GM18526 (cell line): ENCODE measurements around the gene FAM32A.

Source experiments
- POLR2A ChIP-seq: IDR thresholded peaks from 3 replicates; pipeline ENCODE4 v1.6.1; 2011; ENCODE audit not compliant: insufficient read length; ENCODE audit errors: extremely low read depth

The FAM32A gene

GRCh38 chr19:16225279-16226183 lies 40.3 kb downstream of the FAM32A start:
- no peak for TF ChIP-seq POLR2A

GRCh38 chr19:16226184-16226591 lies 41.0 kb downstream of the FAM32A start:
- TF ChIP-seq POLR2A: no peak

DNA sequence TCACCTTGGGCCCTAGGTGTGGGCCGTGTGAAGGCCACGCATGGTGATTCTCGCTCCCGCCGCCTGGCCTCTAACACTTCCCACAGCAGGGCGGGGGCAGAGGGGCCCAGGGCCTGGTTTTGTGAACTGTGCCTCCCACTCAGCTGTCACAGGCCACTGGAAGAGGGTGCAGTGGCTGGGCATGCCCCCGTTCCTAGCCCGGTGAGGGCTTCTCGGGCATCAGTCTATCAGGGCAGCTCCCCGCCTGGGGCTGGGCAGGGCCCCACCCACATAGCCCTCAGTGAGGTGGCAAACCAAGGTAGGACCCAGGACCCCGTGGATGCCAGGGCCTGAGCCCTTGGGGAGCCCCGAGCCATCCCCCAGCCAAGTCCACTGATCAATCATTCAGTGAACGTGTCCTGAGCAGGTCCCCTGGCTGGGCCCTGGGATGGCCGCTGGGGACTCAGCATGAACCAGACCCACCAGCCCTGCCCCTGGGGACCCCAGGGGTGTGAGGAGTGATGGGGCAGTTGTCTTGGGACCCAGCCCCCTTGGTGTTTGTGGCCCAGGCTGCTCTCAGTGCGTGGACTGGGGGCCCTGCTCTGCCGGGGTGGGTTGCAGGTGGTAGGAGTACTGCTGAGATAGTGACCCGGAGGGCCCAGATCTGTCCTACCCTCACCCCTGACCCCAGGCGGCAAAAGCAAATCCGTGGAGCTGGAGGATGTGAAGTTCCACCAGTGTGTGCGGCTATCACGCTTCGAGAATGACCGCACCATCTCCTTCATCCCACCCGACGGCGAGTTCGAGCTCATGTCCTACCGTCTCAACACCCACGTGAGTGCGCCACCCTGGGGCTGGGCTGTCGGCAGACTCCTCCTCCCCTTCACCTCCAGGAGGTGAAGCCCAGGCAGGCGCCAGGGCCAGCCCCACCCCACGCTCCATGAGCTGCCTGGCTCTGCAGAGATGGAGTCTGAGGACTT lies 41.9 kb downstream of the FAM32A start:
- TF ChIP-seq POLR2A: no peak

DNA sequence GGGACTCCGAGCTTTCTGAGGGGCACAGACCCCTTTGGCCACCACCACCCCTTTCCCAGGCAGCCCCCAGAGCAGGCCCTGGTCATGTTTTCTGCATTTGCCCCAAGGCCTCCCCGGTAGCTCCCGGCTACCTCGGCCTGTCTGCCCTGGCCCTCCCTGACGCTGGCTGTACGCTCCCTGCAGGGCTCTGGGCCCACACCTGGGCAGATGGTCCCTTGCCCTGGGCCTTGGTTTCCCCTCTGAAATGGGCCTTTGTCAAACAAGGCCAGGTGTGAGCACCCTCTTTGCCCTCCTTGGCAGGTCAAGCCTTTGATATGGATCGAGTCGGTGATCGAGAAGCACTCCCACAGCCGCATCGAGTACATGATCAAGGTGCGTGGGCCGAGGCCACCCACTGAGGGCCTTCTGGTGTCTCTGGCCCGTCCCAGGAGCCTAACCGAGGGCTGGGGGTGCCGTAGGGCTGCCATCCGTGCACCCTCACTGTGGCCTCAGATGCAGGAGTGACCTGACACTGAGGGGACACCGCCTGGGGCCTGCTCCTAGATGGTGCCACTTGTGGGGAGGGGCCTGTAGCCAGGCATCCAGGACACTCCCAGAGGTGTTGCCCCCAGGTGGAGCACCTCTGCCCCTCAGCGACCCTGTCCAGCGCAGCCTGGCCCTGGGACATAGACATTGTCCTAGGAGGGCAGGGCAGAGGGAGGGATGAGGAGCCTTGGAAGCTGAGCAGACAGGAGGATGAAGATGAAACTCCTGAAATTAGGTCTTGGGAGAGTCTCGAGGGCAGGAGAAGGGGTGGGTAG lies 42.8 kb downstream of the FAM32A start:
- no peak for TF ChIP-seq POLR2A

DNA sequence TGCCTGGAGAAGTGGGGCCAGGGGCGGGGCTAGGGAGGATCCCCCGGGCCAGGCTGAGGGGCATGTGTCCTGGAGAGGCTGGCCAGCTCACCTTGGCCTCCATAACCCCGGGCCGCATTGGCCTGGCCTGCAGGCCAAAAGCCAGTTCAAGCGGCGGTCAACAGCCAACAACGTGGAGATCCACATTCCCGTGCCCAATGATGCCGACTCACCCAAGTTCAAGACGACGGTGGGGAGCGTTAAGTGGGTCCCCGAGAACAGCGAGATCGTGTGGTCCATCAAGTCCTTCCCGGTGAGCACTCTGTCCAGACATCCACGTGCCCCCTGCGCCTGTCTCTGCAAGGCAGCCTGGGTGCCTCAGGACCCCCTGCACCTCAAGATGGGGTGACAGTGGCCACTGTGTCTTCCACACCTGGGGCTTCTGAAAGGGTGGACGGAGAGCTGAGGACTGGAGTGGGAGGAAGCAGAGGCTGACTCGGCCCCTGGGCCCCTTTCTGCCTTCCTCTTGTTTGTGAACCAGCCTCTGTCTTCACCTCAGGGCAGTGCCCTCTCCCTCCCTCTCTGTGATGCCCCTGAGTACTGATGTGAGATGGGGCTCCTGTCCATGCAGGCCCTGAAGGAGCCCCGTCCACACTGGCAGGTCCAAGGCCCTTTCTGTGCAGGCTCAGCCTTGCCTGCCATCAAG lies 43.6 kb downstream of the FAM32A start:
- no peak for TF ChIP-seq POLR2A

- no peak for TF ChIP-seq POLR2A
Measured at GRCh38 chr19:16229322-16229641, 44.1 kb downstream of the FAM32A start.

GRCh38 chr19:16232127-16232526 lies 46.9 kb downstream of the FAM32A start:
- no peak for TF ChIP-seq POLR2A

- TF ChIP-seq POLR2A: no peak
Measured at GRCh38 chr19:16232568-16232967, 47.4 kb downstream of the FAM32A start.

DNA sequence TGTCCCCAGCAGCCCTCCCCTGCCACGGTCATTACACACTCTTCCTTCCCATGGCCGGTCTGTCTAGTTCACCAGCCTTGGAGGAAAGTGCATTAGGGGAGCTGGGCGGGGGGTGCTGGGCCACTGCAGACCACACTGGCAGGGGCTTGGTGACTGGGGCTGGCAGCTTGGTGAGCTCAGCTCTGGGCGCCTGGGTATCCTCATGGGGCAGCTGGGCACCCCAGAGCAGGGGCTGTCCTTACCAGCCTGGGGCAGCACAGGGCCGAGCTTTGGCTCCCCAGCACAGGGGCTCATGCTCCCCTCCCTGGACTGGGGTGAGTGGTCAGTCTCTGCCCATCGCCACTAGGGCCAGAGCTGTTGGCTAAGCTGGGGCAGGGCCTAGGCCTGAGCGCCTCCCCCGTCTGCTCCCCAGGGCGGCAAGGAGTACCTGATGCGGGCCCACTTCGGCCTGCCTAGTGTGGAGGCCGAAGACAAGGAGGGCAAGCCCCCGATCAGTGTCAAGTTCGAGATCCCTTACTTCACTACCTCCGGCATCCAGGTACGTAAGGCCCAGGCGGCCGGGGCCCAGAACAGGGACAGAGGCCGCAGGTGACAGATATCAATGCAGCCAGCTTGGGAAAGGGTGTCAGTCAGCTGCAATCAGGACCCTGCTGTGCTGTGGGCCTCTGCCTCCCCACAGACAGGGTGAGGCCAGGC lies 48.0 kb downstream of the FAM32A start:
- TF ChIP-seq POLR2A: no peak

- no peak for TF ChIP-seq POLR2A
Measured at GRCh38 chr19:16233836-16234551, 48.8 kb downstream of the FAM32A start.

DNA sequence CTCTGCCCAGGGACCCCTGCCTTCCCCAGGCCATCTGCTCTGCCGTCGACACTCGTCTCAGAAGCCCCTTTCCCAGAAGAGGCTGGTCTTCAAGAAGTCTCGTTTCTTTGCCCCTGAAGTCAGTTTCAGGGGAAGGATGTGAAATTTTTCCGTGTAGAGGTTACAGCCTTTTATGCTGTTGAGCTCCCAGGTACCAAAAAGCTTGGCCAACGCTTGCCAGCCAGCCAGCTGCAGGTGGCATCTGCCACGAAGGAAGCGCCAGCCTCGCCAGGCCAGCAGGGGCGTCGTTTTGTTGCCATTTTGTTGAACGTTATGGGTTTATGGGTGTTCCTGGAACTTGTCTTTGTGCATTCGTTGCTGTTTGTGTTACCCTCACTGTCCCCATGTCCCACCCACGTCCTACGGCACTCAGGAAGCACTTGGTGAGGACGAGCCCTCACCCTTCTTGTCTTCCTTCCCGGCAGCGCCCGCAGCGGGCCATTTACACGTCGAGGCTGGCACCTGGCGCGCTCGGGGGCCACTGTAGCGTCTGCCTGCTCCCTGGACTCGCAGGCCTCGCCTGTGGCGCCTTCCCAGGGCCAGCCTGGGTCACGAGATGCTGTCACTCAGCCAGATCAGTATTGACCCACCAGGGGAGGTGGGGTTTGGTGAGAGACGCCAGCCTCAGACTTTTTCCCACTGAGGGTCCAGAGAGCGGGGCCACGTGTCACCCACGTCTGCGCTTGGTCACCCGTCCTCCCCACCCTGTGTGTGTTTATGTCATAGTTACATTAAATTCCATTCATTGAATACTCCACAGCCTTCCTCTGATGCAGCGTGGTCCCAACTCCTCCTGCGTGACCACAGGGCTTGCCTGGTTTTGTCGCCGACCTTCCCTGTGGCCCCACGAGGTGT lies 49.6 kb downstream of the FAM32A start:
- TF ChIP-seq POLR2A: no peak
